ENCODE results near the gene PREX1. TPM values are rescaled to one million over a fixed set of nuclear protein-coding genes. Genes with fewer than 3 reads are reported as not detected.
A peak's percentile ranks its signal among the peaks of the same experiment; 100 is the strongest.

The PREX1 gene
- total RNA-seq, 1 donor from 2014 or later, result 33.9 TPM

GRCh38 chr20:48644286-48644828 is 183.4 kb downstream of the PREX1 start:
- ATAC-seq (no peak), DNase-seq (ENCODE audit: low spot score) (no peak)
- intact Hi-C loops (cut with DNase I), result no loop called here

GRCh38 chr20:48642105-48642880 is 185.5 kb downstream of the PREX1 start:
- no peak for DNase-seq (ENCODE audit: low spot score)
- ATAC-seq, result no peak
- intact Hi-C loops (cut with DNase I), result no loop called here

- intact Hi-C loops (cut with DNase I), result no loop called here
- DNase-seq (ENCODE audit: low spot score) (no peak), ATAC-seq (no peak)
These were observed 186.9 kb downstream of the PREX1 start for GRCh38 chr20:48640871-48641270.

- intact Hi-C loops (cut with DNase I), result no loop called here
- ATAC-seq (no peak), DNase-seq (ENCODE audit: low spot score) (no peak)
These were observed 187.9 kb downstream of the PREX1 start for GRCh38 chr20:48639899-48640298.

GRCh38 chr20:48638546-48638945 is 189.3 kb downstream of the PREX1 start:
- DNase-seq (ENCODE audit: low spot score) (no peak), ATAC-seq (no peak)
- intact Hi-C loops (cut with DNase I), result no loop called here

GRCh38 chr20:48637461-48637860 is 190.3 kb downstream of the PREX1 start:
- ATAC-seq (no peak), DNase-seq (ENCODE audit: low spot score) (no peak)
- intact Hi-C loops (cut with DNase I), result no loop called here

- no peak for ATAC-seq
- no peak for DNase-seq (ENCODE audit: low spot score)
- intact Hi-C loops (cut with DNase I), result no loop called here
These were observed 191.5 kb downstream of the PREX1 start for GRCh38 chr20:48636301-48636700.

GRCh38 chr20:48635791-48636267 is 192.0 kb downstream of the PREX1 start:
- ATAC-seq (peak; percentile 51), DNase-seq (ENCODE audit: low spot score) (no peak)
- intact Hi-C loops (cut with DNase I), result no loop called here

- ATAC-seq, result no peak
- DNase-seq (ENCODE audit: low spot score), result no peak
- intact Hi-C loops (cut with DNase I), result no loop called here
These were observed 192.4 kb downstream of the PREX1 start for GRCh38 chr20:48635361-48635760.

- intact Hi-C loops (cut with DNase I), result no loop called here
- ATAC-seq (no peak), DNase-seq (ENCODE audit: low spot score) (no peak)
These were observed 193.2 kb downstream of the PREX1 start for GRCh38 chr20:48634641-48635040.

GRCh38 chr20:48633620-48634257 is 194.1 kb downstream of the PREX1 start:
- no peak for ATAC-seq
- no peak for DNase-seq (ENCODE audit: low spot score)
- intact Hi-C loops (cut with DNase I), result no loop called here

GRCh38 chr20:48632825-48633619 is 194.8 kb downstream of the PREX1 start:
- intact Hi-C loops (cut with DNase I), result no loop called here
- DNase-seq (ENCODE audit: low spot score) (no peak), ATAC-seq (no peak)

- intact Hi-C loops (cut with DNase I), result no loop called here
- DNase-seq (ENCODE audit: low spot score) (no peak), ATAC-seq (no peak)
These were observed 195.6 kb downstream of the PREX1 start for GRCh38 chr20:48632017-48632824.

GRCh38 chr20:48631114-48632016 is 196.4 kb downstream of the PREX1 start:
- intact Hi-C loops (cut with DNase I), result no loop called here
- DNase-seq (ENCODE audit: low spot score) (no peak), ATAC-seq (no peak)

- DNase-seq (ENCODE audit: low spot score) (no peak), ATAC-seq (no peak)
- intact Hi-C loops (cut with DNase I), result no loop called here
These were observed 197.3 kb downstream of the PREX1 start for GRCh38 chr20:48630342-48631075.

- DNase-seq (ENCODE audit: low spot score) (no peak), ATAC-seq (no peak)
- intact Hi-C loops (cut with DNase I), result no loop called here
These were observed 197.9 kb downstream of the PREX1 start for GRCh38 chr20:48629960-48630315.
